Astrocyte (in vitro differentiated cells and primary cell): ENCODE data around the gene ULBP3. TPM values are rescaled to one million over a fixed set of nuclear protein-coding genes. Genes with fewer than 3 reads are reported as not detected.

Experiments
- total RNA-seq: library from RNA; stranded (reverse); gene quantifications from 2 replicates; pipeline ENCODE4 v1.2.1, GENCODE V29; 2021

The ULBP3 gene
- total RNA-seq, 1 donor from 2014 or later: 14.7 TPM

Other genes with a start within 250 kb of the ULBP3 start
- gene LRP11, start 204.8 kb downstream of the ULBP3 start, total RNA-seq: 24.2 and 26.2 TPM in 2 replicates
- not detected in 2 replicates for gene RAET1E, start 171.0 kb downstream of the ULBP3 start, total RNA-seq
- not detected in 2 replicates for gene RAET1G, start 146.0 kb downstream of the ULBP3 start, total RNA-seq
- gene ULBP2, start 127.1 kb downstream of the ULBP3 start, total RNA-seq: 7.3 and 7.5 TPM in 2 replicates
- 7.4 and 8.8 TPM in 2 replicates for gene ULBP1, start 105.2 kb downstream of the ULBP3 start, total RNA-seq
- not detected in 2 replicates for gene RAET1L, start 43.6 kb downstream of the ULBP3 start, total RNA-seq
- 3.9 and 6.6 TPM in 2 replicates for gene PPP1R14C, start 73.9 kb upstream of the ULBP3 start, total RNA-seq